HL-60 (cell line): Measurements from ENCODE around the gene GNAI2.
A peak's percentile ranks its signal among the peaks of the same experiment; 100 is the strongest.
"Not testable (repeated sequence)": the region's sequence is repeated elsewhere in the genome, so short reads cannot be mapped to it uniquely, and the experiment has no call there.

Source experiments
- DNase-seq, 2 experiments: peaks; one replicate each; pipeline ENCODE4 v3.0.0-alpha.2; 2010 to 2020; ENCODE audit warnings: low read depth in 1 of 2, low spot score in 1 of 2
- H3K27ac ChIP-seq: fragments of 250-450 bp; sonication (Bioruptor Pico); replicated peaks from 2 replicates; pipeline ENCODE4 v1.5.1; 2020; ENCODE audit warnings: mild to moderate bottlenecking, moderate library complexity
- H3K27me3 ChIP-seq: fragments of 250-450 bp; sonication (Bioruptor Pico); 2 replicates; pipeline ENCODE4 v1.5.1; 2021; ENCODE audit warnings: mild to moderate bottlenecking, moderate library complexity; ENCODE audit not compliant: insufficient read depth, poor library complexity, severe bottlenecking
- H3K4me3 ChIP-seq: replicated peaks from 2 replicates; pipeline ENCODE4 v1.5.1; 2011; ENCODE audit warnings: mild to moderate bottlenecking, control low read depth, low read length; ENCODE audit not compliant: insufficient read depth
- CTCF ChIP-seq: IDR thresholded peaks from one replicate; pipeline ENCODE4 v1.5.1; 2011; ENCODE audit warnings: low read length, control low read depth, inconsistent platforms; ENCODE audit not compliant: insufficient read depth
- GABPA ChIP-seq: IDR thresholded peaks from 2 replicates; pipeline ENCODE4 v1.6.1; 2012; ENCODE audit warnings: low read depth
- POLR2AphosphoS5 ChIP-seq: IDR thresholded peaks from 2 replicates; pipeline ENCODE4 v1.6.1; 2012; ENCODE audit warnings: low read depth
- REST ChIP-seq: IDR thresholded peaks from 2 replicates; pipeline ENCODE4 v1.6.1; 2012; ENCODE audit warnings: low read depth; ENCODE audit not compliant: insufficient replicate concordance
- SPI1 ChIP-seq: IDR thresholded peaks from 2 replicates; pipeline ENCODE4 v1.6.1; 2012; ENCODE audit warnings: low read depth, mild to moderate bottlenecking, borderline replicate concordance

Gene GNAI2

DNA sequence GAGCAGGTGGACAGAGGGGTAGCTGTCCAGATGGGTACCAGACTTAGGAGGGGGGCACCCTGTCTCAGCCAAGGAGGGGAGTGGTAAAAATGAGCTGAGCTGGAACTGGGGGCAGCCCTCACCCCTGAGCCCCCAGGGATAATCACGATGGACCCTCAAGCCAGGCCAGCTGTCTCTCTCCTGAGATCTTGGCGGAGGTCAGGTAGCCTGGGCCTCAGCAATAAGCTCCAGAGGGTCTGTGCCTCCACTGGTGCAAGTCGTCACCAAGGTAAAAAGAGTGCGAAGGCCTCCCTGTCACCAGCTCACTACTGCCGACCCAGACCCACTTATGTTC, 25.9 kb upstream of the GNAI2 start:
- no peak overlapping the region for H3K4me3 ChIP-seq
- no peak for DNase-seq
- TF ChIP-seq REST (no peak), POLR2AphosphoS5 (no peak), CTCF (no peak), SPI1 (no peak), GABPA (no peak)
- peaks cover 19% of the 10 kb centered on the region for H3K27me3 ChIP-seq
- no peak overlapping the region for H3K27ac ChIP-seq

DNA sequence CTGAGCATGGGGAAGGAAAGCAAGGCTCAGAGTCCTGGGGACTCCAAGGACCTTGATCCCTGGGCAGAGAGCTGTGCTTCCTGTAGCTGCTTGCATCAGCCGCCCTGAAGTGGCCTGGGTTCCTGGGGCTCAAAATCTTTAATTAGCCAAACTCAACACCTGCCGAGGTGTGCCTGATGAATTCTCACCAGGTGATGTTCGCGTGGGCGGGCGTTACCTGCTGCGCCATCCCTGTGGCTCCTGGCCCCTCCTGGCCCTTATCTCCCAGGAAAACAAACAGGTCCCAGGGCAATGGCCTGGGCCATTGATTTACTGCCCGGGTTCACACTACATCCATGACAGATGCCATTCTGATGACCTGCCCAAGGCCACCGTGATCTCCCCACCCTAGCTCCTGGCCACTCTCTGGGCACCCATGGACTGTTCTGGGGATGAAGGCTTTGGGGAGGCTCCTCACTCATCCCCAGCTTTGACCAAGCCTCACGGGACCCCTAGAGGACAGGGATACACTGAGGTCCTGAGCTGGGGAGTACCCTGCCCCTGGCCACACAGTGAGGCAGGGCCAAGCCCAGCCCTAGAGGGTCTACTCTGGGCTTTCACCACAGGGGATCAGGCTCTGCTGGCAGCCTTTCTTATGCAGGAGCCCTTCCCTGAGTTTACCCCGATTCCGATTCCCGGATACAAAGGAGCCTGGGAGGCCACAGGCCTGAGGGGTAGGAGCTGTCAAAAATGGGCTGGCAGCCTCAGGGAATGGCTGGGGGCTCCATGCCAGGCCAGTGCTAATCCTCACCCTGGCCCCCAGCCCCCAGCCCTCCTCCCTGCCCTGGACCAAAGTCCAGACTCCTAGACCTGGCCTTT, 25.3 kb upstream of the GNAI2 start:
- DNase-seq = no peak
- TF ChIP-seq SPI1 (no peak), GABPA (no peak), POLR2AphosphoS5 (no peak), CTCF (no peak), REST (no peak)
- H3K27me3 ChIP-seq = peaks cover 13% of the 10 kb centered on the region

GRCh38 chr3:50211368-50211717, 24.7 kb upstream of the GNAI2 start:
- not testable (repeated sequence) for H3K27ac ChIP-seq, H3K4me3 ChIP-seq, H3K27me3 ChIP-seq, DNase-seq

More for the DNA sequence above, 25.3 kb upstream of the GNAI2 start:
- no peak overlapping the region for H3K27ac ChIP-seq
- H3K4me3 ChIP-seq = no peak overlapping the region

GRCh38 chr3:50211930-50212329, 24.1 kb upstream of the GNAI2 start:
- Histone ChIP-seq H3K27me3 (peaks cover 3% of the 10 kb centered on the region), H3K27ac (no peak overlapping the region), H3K4me3 (no peak overlapping the region)
- TF ChIP-seq REST = no peak
- TF ChIP-seq POLR2AphosphoS5 = no peak
- TF ChIP-seq GABPA = no peak
- TF ChIP-seq CTCF = no peak
- peak; percentile 41 to 47 for DNase-seq
